HFF-Myc (cell line): ENCODE results near the gene KIAA1549.

Source experiments
- DNase-seq: peaks from one replicate; pipeline ENCODE4 v3.0.0-alpha.2; 2011; ENCODE audit warnings: low read depth; ENCODE audit errors: extremely low read depth
- H3K4me3 ChIP-seq: replicated peaks from 2 replicates; pipeline ENCODE4 v1.5.1; 2011; ENCODE audit warnings: low read depth, mild to moderate bottlenecking, control low read depth, low read length
- CTCF ChIP-seq: IDR thresholded peaks from 2 replicates; pipeline ENCODE4 v1.5.1; 2012; ENCODE audit warnings: mild to moderate bottlenecking, low read depth, low read length, control low read depth; ENCODE audit errors: missing control alignments

Gene KIAA1549

DNA sequence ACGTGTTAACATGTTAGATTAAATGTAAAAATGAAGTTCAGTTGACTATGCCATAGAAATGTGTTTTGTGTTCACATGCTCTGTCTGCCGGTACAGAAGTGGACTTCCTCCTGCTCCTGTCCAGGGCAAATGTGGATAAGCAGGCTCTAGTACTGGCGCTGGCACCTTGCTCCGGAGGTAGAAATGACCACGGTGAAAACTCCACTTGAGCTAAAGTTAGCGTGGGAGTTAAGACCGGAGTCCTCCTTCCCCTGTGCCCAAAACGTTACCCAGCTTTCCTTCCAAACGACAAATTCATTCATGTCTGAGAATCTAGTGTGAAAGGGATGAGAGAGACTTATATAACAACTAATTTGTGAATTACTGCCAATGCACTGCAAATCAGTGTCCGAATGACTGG, 148.2 kb downstream of the KIAA1549 start:
- H3K4me3 ChIP-seq, result no peak overlapping the region
- DNase-seq, result no peak
- no peak for TF ChIP-seq CTCF

DNA sequence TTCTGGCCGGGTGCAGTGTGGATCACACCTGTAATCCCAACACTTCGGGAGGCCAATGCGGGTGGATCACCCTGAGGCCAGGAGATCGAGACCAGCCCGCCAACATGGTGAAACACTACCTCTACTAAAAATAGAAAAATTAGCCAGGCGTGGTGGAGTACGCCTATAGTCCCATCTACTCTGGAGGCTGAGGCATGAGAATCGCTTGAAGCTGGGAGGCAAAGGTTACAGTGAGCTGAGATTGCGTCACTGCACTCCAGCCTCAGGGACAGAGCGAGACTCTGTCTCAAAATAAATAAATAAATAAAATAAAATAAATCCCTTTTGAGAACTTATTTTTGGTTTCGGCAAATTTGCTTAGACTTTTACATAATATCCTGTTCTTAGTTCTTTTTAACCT, 151.9 kb downstream of the KIAA1549 start:
- H3K4me3 ChIP-seq, result no peak overlapping the region

DNA sequence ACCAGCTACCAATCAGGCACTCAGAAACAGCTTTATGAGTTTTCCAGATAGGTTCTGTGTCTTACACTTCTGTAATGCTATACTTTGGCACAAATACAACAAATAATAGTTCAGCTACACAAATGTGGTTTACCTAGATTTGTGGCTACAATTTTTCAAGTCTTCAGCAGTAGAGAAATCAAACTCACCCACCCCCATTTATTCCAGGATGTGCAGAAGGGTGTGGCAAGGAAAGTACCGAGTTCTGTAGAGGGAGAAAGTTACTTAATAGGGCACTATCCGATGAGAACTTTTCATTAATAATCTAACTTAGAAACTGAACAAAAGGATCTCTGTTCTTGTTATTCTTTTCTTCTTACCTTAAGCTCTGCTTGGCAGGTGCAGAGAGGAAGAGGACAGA, 152.9 kb downstream of the KIAA1549 start:
- no peak overlapping the region for H3K4me3 ChIP-seq
- DNase-seq, result no peak
- TF ChIP-seq CTCF, result no peak

More for the DNA sequence above, 151.9 kb downstream of the KIAA1549 start:
- no peak for TF ChIP-seq CTCF
- no peak for DNase-seq

DNA sequence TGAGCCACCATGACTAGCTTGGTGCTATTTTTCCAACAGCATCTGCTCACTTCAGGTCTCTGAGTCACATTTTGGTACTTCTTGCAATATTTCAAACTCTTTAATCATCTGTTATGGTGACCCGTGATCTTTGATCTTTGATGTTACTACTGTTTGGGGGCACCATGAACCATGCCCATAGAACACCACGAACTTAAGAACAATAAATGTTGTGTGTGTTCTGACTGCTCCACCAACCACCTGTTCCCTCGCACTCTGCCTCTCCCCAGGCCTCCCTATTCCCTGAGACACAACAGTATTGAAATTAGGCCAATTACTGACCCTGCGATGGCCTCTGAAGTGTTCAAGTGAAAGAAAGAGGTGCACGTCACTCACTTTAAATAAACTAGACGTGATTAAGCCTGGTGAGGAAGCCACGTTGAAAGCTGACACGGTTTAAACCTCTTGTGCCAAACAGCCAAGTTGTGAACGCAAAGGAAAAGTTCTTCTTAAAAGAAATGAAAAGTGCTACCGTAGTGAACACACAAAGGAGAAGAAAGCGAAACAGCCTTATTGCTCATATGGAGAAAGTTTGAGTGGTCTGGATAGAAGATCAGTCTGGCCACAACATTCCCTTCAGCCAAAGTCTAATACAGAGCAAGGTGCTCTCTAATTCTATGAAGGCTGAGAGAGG, 156.0 kb downstream of the KIAA1549 start:
- TF ChIP-seq CTCF, result no peak
- no peak overlapping the region for H3K4me3 ChIP-seq
- no peak for DNase-seq

DNA sequence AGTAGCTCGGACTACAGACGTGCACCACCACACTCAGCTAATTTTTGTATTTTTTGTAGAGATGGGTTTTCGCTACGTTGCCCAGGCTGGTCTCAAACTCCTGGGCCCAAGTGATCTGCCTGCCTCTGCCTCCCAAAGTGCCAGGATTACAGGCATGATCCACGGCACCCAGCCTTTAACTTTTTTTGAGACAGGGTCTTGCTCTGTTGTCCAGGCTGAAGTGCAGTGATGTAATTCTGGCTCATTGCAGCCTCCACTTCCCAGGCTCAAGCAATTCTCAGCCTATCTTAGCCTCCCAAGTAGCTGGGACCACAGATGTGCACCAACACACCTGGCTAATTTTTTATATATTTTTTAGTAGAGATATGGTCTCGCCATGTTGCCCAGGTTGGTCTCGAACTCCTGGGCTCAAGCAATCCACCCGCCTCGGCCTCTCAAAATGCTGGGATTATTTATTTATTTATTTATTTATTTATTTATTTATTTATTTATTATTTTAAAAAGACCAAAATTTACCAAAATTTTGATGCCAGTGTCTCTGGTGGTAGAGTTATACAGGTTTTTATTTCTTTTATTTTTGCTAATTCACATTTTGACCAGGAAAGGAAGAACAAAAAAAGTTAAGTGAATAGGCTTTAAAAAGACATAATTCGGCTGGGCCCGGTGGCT, 158.2 kb downstream of the KIAA1549 start:
- no peak overlapping the region for H3K4me3 ChIP-seq
- no peak for TF ChIP-seq CTCF
- DNase-seq, result no peak

GRCh38 chr7:138821912-138822311, 159.3 kb downstream of the KIAA1549 start:
- H3K4me3 ChIP-seq, result no peak overlapping the region
- DNase-seq, result no peak
- no peak for TF ChIP-seq CTCF
